ENCODE data around the gene WNT3A.

WNT3A gene

DNA sequence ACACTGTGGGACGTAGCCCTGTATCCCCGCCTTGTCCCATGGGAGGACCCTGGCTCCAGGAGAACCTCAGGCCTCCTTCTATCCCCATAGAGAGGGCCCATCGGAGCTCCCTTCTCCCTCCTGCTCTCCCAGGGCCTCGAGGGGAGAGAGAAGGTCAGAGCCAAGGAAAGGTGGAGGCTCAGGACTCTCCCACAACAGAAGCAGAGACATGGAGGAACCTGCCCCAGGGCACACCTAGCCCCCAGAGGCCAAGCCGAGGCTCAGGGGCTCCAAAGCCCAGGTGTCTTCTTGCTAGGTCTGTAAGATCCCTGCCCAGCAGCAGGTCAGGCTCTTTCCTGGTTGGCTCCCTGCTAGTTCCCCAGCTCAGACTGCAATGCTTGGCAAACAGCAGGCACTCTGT is 41.3 kb downstream of the WNT3A start:
- H2AFZ ChIP-seq, result no peak overlapping the region
- H3K27me3 ChIP-seq (ENCODE audit: control insufficient read depth, insufficient read depth, low read length), result no peaks in the 10 kb centered on the region
- H3K4me1 ChIP-seq, result no peaks in the 10 kb centered on the region
- H3K4me3 ChIP-seq (ENCODE audit: low read depth, low read length), result no peak overlapping the region
- H3K27ac ChIP-seq, result no peak overlapping the region
- no peak overlapping the region for H3K4me2 ChIP-seq (ENCODE audit: low read length)
- TF ChIP-seq, protein P1, sequence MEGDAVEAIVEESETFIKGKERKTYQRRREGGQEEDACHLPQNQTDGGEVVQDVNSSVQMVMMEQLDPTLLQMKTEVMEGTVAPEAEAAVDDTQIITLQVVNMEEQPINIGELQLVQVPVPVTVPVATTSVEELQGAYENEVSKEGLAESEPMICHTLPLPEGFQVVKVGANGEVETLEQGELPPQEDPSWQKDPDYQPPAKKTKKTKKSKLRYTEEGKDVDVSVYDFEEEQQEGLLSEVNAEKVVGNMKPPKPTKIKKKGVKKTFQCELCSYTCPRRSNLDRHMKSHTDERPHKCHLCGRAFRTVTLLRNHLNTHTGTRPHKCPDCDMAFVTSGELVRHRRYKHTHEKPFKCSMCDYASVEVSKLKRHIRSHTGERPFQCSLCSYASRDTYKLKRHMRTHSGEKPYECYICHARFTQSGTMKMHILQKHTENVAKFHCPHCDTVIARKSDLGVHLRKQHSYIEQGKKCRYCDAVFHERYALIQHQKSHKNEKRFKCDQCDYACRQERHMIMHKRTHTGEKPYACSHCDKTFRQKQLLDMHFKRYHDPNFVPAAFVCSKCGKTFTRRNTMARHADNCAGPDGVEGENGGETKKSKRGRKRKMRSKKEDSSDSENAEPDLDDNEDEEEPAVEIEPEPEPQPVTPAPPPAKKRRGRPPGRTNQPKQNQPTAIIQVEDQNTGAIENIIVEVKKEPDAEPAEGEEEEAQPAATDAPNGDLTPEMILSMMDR (IDR thresholded peaks at IDR 0.05), result no peak
- H3K36me3 ChIP-seq (ENCODE audit: control insufficient read depth, insufficient read depth, low read length), result no peaks in the 10 kb centered on the region
- no peak overlapping the region for H3K9ac ChIP-seq
- no peaks in the 10 kb centered on the region for H3K9me3 ChIP-seq (ENCODE audit: control insufficient read depth, low read length)
- no peaks in the 10 kb centered on the region for H3K79me2 ChIP-seq

DNA sequence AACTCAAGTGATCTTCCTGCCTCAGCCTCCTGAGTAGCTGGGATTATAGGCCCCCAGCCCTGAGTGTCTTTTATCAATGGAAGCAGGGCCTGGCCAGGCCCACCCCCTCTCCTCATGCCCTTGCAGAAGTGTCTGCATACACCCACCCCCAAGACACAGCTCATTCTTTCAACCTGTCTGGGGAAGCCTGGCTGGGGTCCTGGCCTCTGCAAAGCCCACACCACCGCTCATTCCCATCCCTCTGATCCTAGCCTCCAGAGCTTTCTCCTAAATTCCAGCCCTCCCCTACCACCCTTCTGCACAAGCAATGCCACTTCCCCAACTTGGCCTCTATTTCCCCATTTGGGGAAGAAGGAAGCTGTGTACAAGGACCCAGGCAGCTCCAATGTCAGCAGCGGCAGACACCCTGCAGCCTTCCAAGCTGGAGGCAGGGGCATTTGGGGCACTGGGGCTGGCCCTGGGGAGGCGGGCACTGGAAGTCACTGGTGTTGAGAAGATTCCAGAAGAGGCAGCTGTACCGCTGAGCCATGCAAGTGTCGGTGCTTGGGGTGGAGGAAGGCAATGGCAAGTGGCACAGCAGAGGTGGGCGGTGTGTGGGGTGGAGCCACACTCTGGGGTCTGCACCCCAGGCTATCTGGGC is 42.0 kb downstream of the WNT3A start:
- Histone ChIP-seq H3K4me3 (ENCODE audit: low read depth, low read length) (no peak overlapping the region), H3K36me3 (ENCODE audit: control insufficient read depth, insufficient read depth, low read length) (no peaks in the 10 kb centered on the region), H3K79me2 (no peaks in the 10 kb centered on the region), H3K9me3 (ENCODE audit: control insufficient read depth, low read length) (no peaks in the 10 kb centered on the region), H3K27me3 (ENCODE audit: control insufficient read depth, insufficient read depth, low read length) (no peaks in the 10 kb centered on the region), H2AFZ (no peak overlapping the region), H3K9ac (no peak overlapping the region), H3K4me2 (ENCODE audit: low read length) (no peak overlapping the region), H3K4me1 (no peaks in the 10 kb centered on the region), H3K27ac (no peak overlapping the region)
- TF ChIP-seq, protein P1 (IDR thresholded peaks at IDR 0.05), result no peak

GRCh38 chr1:228050571-228051231 is 43.9 kb downstream of the WNT3A start:
- Histone ChIP-seq H2AFZ (no peak overlapping the region), H3K4me1 (no peaks in the 10 kb centered on the region), H3K36me3 (ENCODE audit: control insufficient read depth, insufficient read depth, low read length) (no peaks in the 10 kb centered on the region), H3K9me3 (ENCODE audit: control insufficient read depth, low read length) (no peaks in the 10 kb centered on the region), H3K79me2 (no peaks in the 10 kb centered on the region), H3K9ac (no peak overlapping the region), H3K27ac (no peak overlapping the region), H3K4me2 (ENCODE audit: low read length) (no peak overlapping the region), H3K4me3 (ENCODE audit: low read depth, low read length) (no peak overlapping the region), H3K27me3 (ENCODE audit: control insufficient read depth, insufficient read depth, low read length) (no peaks in the 10 kb centered on the region)
- TF ChIP-seq, protein P1 (IDR thresholded peaks at IDR 0.05), result no peak

- Histone ChIP-seq H3K4me1 (no peaks in the 10 kb centered on the region), H3K4me2 (ENCODE audit: low read length) (no peak overlapping the region), H3K27ac (no peak overlapping the region), H3K79me2 (no peaks in the 10 kb centered on the region), H3K4me3 (ENCODE audit: low read depth, low read length) (no peak overlapping the region), H3K9me3 (ENCODE audit: control insufficient read depth, low read length) (no peaks in the 10 kb centered on the region), H2AFZ (no peak overlapping the region), H3K36me3 (ENCODE audit: control insufficient read depth, insufficient read depth, low read length) (no peaks in the 10 kb centered on the region), H3K9ac (no peak overlapping the region), H3K27me3 (ENCODE audit: control insufficient read depth, insufficient read depth, low read length) (peaks cover 8% of the 10 kb centered on the region)
- TF ChIP-seq, protein P1 (IDR thresholded peaks at IDR 0.05), result no peak
Observed at GRCh38 chr1:228058172-228058948, 51.6 kb downstream of the WNT3A start.

All from parathyroid adenoma (tissue), 2 donors.